Measurements from ENCODE around the gene CDNF.
"Not testable (repeated sequence)": the region's sequence is repeated elsewhere in the genome, so short reads cannot be mapped to it uniquely, and the experiment has no call there.

CDNF gene

GRCh38 chr10:14821635-14822375 is 16.0 kb downstream of the CDNF start:
- H3K36me3 ChIP-seq (ENCODE audit: control insufficient read depth in 1 of 2, insufficient read depth in 2 of 2, low read length in 2 of 2), result no peaks in the 10 kb centered on the region
- H3K27ac ChIP-seq (ENCODE audit: low read depth, low read length), result no peak overlapping the region
- peaks cover 0 to 15% of the 10 kb centered on the region in 2 donors for H3K4me1 ChIP-seq (ENCODE audit: control insufficient read depth in 1 of 2, insufficient read depth in 2 of 2, low read length in 2 of 2)
- H3K9me3 ChIP-seq (ENCODE audit: control insufficient read depth in 1 of 2, low read length in 2 of 2), result no peaks in the 10 kb centered on the region
- no peaks in the 10 kb centered on the region for H3K27me3 ChIP-seq (ENCODE audit: control insufficient read depth in 1 of 2, insufficient read depth in 2 of 2, low read length in 2 of 2)
- H3K9ac ChIP-seq (ENCODE audit: low read depth in 1 of 2, low read length in 2 of 2), result no peak overlapping the region
- no peak overlapping the region for H3K4me3 ChIP-seq (ENCODE audit: low read depth in 1 of 2, low read length in 2 of 2)

- H3K36me3 ChIP-seq (ENCODE audit: control insufficient read depth in 1 of 2, insufficient read depth in 2 of 2, low read length in 2 of 2), result no peaks in the 10 kb centered on the region
- H3K4me1 ChIP-seq (ENCODE audit: control insufficient read depth in 1 of 2, insufficient read depth in 2 of 2, low read length in 2 of 2), result peaks cover 0 to 15% of the 10 kb centered on the region in 2 donors
- H3K9ac ChIP-seq (ENCODE audit: low read depth in 1 of 2, low read length in 2 of 2), result no peak overlapping the region
- H3K27me3 ChIP-seq (ENCODE audit: control insufficient read depth in 1 of 2, insufficient read depth in 2 of 2, low read length in 2 of 2), result no peaks in the 10 kb centered on the region
- H3K9me3 ChIP-seq (ENCODE audit: control insufficient read depth in 1 of 2, low read length in 2 of 2), result no peaks in the 10 kb centered on the region
- H3K4me3 ChIP-seq (ENCODE audit: low read depth in 1 of 2, low read length in 2 of 2), result no peak overlapping the region
- no peak overlapping the region for H3K27ac ChIP-seq (ENCODE audit: low read depth, low read length)
Observed at GRCh38 chr10:14820775-14821154, 17.1 kb downstream of the CDNF start.

GRCh38 chr10:14820010-14820774 is 17.6 kb downstream of the CDNF start:
- Histone ChIP-seq H3K27ac (ENCODE audit: low read depth, low read length) (no peak overlapping the region), H3K9me3 (ENCODE audit: control insufficient read depth in 1 of 2, low read length in 2 of 2) (no peaks in the 10 kb centered on the region), H3K4me3 (ENCODE audit: low read depth in 1 of 2, low read length in 2 of 2) (no peak overlapping the region), H3K4me1 (ENCODE audit: control insufficient read depth in 1 of 2, insufficient read depth in 2 of 2, low read length in 2 of 2) (peaks cover 0 to 15% of the 10 kb centered on the region in 2 donors), H3K9ac (ENCODE audit: low read depth in 1 of 2, low read length in 2 of 2) (no peak overlapping the region), H3K36me3 (ENCODE audit: control insufficient read depth in 1 of 2, insufficient read depth in 2 of 2, low read length in 2 of 2) (no peaks in the 10 kb centered on the region), H3K27me3 (ENCODE audit: control insufficient read depth in 1 of 2, insufficient read depth in 2 of 2, low read length in 2 of 2) (no peaks in the 10 kb centered on the region)

- not testable (repeated sequence) for H3K27me3 ChIP-seq (ENCODE audit: control insufficient read depth in 1 of 2, insufficient read depth in 2 of 2, low read length in 2 of 2); H3K9me3 ChIP-seq (ENCODE audit: control insufficient read depth in 1 of 2, low read length in 2 of 2); H3K36me3 ChIP-seq (ENCODE audit: control insufficient read depth in 1 of 2, insufficient read depth in 2 of 2, low read length in 2 of 2); H3K27ac ChIP-seq (ENCODE audit: low read depth, low read length); H3K4me3 ChIP-seq (ENCODE audit: low read depth in 1 of 2, low read length in 2 of 2); H3K9ac ChIP-seq (ENCODE audit: low read depth in 1 of 2, low read length in 2 of 2); H3K4me1 ChIP-seq (ENCODE audit: control insufficient read depth in 1 of 2, insufficient read depth in 2 of 2, low read length in 2 of 2)
Observed at GRCh38 chr10:14816717-14817116, 21.1 kb downstream of the CDNF start.

- no peaks in the 10 kb centered on the region for H3K4me1 ChIP-seq (ENCODE audit: control insufficient read depth in 1 of 2, insufficient read depth in 2 of 2, low read length in 2 of 2)
- H3K9ac ChIP-seq (ENCODE audit: low read depth in 1 of 2, low read length in 2 of 2), result no peak overlapping the region
Observed at GRCh38 chr10:14815681-14816080, 22.2 kb downstream of the CDNF start.

GRCh38 chr10:14812271-14812670 is 25.6 kb downstream of the CDNF start:
- Histone ChIP-seq H3K27ac (ENCODE audit: low read depth, low read length) (no peak overlapping the region), H3K27me3 (ENCODE audit: control insufficient read depth in 1 of 2, insufficient read depth in 2 of 2, low read length in 2 of 2) (no peaks in the 10 kb centered on the region)

More at GRCh38 chr10:14815681-14816080, 22.2 kb downstream of the CDNF start:
- no peak overlapping the region for H3K4me3 ChIP-seq (ENCODE audit: low read depth in 1 of 2, low read length in 2 of 2)
- H3K9me3 ChIP-seq (ENCODE audit: control insufficient read depth in 1 of 2, low read length in 2 of 2), result no peaks in the 10 kb centered on the region
- H3K27me3 ChIP-seq (ENCODE audit: control insufficient read depth in 1 of 2, insufficient read depth in 2 of 2, low read length in 2 of 2), result no peaks in the 10 kb centered on the region
- H3K36me3 ChIP-seq (ENCODE audit: control insufficient read depth in 1 of 2, insufficient read depth in 2 of 2, low read length in 2 of 2), result no peaks in the 10 kb centered on the region
- H3K27ac ChIP-seq (ENCODE audit: low read depth, low read length), result no peak overlapping the region

GRCh38 chr10:14810969-14811953 is 26.6 kb downstream of the CDNF start:
- Histone ChIP-seq H3K27me3 (ENCODE audit: control insufficient read depth in 1 of 2, insufficient read depth in 2 of 2, low read length in 2 of 2) (no peaks in the 10 kb centered on the region), H3K9ac (ENCODE audit: low read depth in 1 of 2, low read length in 2 of 2) (no peak overlapping the region), H3K36me3 (ENCODE audit: control insufficient read depth in 1 of 2, insufficient read depth in 2 of 2, low read length in 2 of 2) (no peaks in the 10 kb centered on the region), H3K27ac (ENCODE audit: low read depth, low read length) (no peak overlapping the region), H3K4me3 (ENCODE audit: low read depth in 1 of 2, low read length in 2 of 2) (no peak overlapping the region), H3K9me3 (ENCODE audit: control insufficient read depth in 1 of 2, low read length in 2 of 2) (no peaks in the 10 kb centered on the region), H3K4me1 (ENCODE audit: control insufficient read depth in 1 of 2, insufficient read depth in 2 of 2, low read length in 2 of 2) (no peaks in the 10 kb centered on the region)

More at GRCh38 chr10:14812271-14812670, 25.6 kb downstream of the CDNF start:
- Histone ChIP-seq H3K4me3 (ENCODE audit: low read depth in 1 of 2, low read length in 2 of 2) (no peak overlapping the region), H3K9me3 (ENCODE audit: control insufficient read depth in 1 of 2, low read length in 2 of 2) (no peaks in the 10 kb centered on the region), H3K4me1 (ENCODE audit: control insufficient read depth in 1 of 2, insufficient read depth in 2 of 2, low read length in 2 of 2) (no peaks in the 10 kb centered on the region), H3K9ac (ENCODE audit: low read depth in 1 of 2, low read length in 2 of 2) (no peak overlapping the region), H3K36me3 (ENCODE audit: control insufficient read depth in 1 of 2, insufficient read depth in 2 of 2, low read length in 2 of 2) (no peaks in the 10 kb centered on the region)

- no peak overlapping the region for H3K9ac ChIP-seq (ENCODE audit: low read depth in 1 of 2, low read length in 2 of 2)
- no peaks in the 10 kb centered on the region for H3K4me1 ChIP-seq (ENCODE audit: control insufficient read depth in 1 of 2, insufficient read depth in 2 of 2, low read length in 2 of 2)
- no peak overlapping the region for H3K27ac ChIP-seq (ENCODE audit: low read depth, low read length)
- no peaks in the 10 kb centered on the region for H3K27me3 ChIP-seq (ENCODE audit: control insufficient read depth in 1 of 2, insufficient read depth in 2 of 2, low read length in 2 of 2)
- no peaks in the 10 kb centered on the region for H3K36me3 ChIP-seq (ENCODE audit: control insufficient read depth in 1 of 2, insufficient read depth in 2 of 2, low read length in 2 of 2)
- H3K9me3 ChIP-seq (ENCODE audit: control insufficient read depth in 1 of 2, low read length in 2 of 2), result no peaks in the 10 kb centered on the region
- no peak overlapping the region for H3K4me3 ChIP-seq (ENCODE audit: low read depth in 1 of 2, low read length in 2 of 2)
Observed at GRCh38 chr10:14806318-14806717, 31.5 kb downstream of the CDNF start.

GRCh38 chr10:14803827-14804226 is 34.0 kb downstream of the CDNF start:
- no peaks in the 10 kb centered on the region for H3K9me3 ChIP-seq (ENCODE audit: control insufficient read depth in 1 of 2, low read length in 2 of 2)

More at GRCh38 chr10:14803827-14804226, 34.0 kb downstream of the CDNF start:
- Histone ChIP-seq H3K9ac (ENCODE audit: low read depth in 1 of 2, low read length in 2 of 2) (no peak overlapping the region), H3K4me1 (ENCODE audit: control insufficient read depth in 1 of 2, insufficient read depth in 2 of 2, low read length in 2 of 2) (no peaks in the 10 kb centered on the region), H3K27me3 (ENCODE audit: control insufficient read depth in 1 of 2, insufficient read depth in 2 of 2, low read length in 2 of 2) (no peaks in the 10 kb centered on the region), H3K36me3 (ENCODE audit: control insufficient read depth in 1 of 2, insufficient read depth in 2 of 2, low read length in 2 of 2) (no peaks in the 10 kb centered on the region), H3K4me3 (ENCODE audit: low read depth in 1 of 2, low read length in 2 of 2) (no peak overlapping the region), H3K27ac (ENCODE audit: low read depth, low read length) (no peak overlapping the region)
